HG02852 (cell line): Measurements from ENCODE around the gene WDR17.
A peak's percentile ranks its signal among the peaks of the same experiment; 100 is the strongest.
"Not testable (repeated sequence)": the region's sequence is repeated elsewhere in the genome, so short reads cannot be mapped to it uniquely, and the experiment has no call there.

Source experiments
- ATAC-seq: cut with Tn5 transposase; IDR thresholded peaks from one replicate; pipeline ENCODE4 v1.9.1; 2021; ENCODE audit warnings: mild to moderate bottlenecking, moderate library complexity; ENCODE audit not compliant: unreplicated experiment

Gene WDR17

GRCh38 chr4:176189891-176190795 lies 124.5 kb downstream of the WDR17 start:
- ATAC-seq, result no peak

- ATAC-seq, result no peak
These were observed 126.3 kb downstream of the WDR17 start for GRCh38 chr4:176191974-176192373.

GRCh38 chr4:176193126-176193525 lies 127.5 kb downstream of the WDR17 start:
- no peak for ATAC-seq

- no peak for ATAC-seq
These were observed 128.3 kb downstream of the WDR17 start for GRCh38 chr4:176193938-176194337.

- ATAC-seq, result peak; percentile 98
These were observed 129.7 kb downstream of the WDR17 start, which contains the start of gene SPATA4 for GRCh38 chr4:176195184-176195978. Gene SPATA4, minus strand, starts transcription at chr4:176195585. Its CDS starts 23 bp downstream, at chr4:176195562.

- ATAC-seq, result no peak
These were observed 132.8 kb downstream of the WDR17 start for GRCh38 chr4:176198316-176198903.

- ATAC-seq, result no peak
These were observed 139.7 kb downstream of the WDR17 start for GRCh38 chr4:176205299-176205698.

- ATAC-seq, result no peak
These were observed 142.2 kb downstream of the WDR17 start for GRCh38 chr4:176207839-176208238.

- no peak for ATAC-seq
These were observed 143.9 kb downstream of the WDR17 start for GRCh38 chr4:176209535-176209934.

GRCh38 chr4:176210101-176210500 lies 144.5 kb downstream of the WDR17 start:
- ATAC-seq, result no peak

- ATAC-seq, result no peak
These were observed 145.1 kb downstream of the WDR17 start for GRCh38 chr4:176210579-176211296.

- ATAC-seq, result not testable (repeated sequence)
These were observed 146.7 kb downstream of the WDR17 start for GRCh38 chr4:176212351-176212750.

GRCh38 chr4:176217510-176217909 lies 151.9 kb downstream of the WDR17 start:
- ATAC-seq, result no peak

GRCh38 chr4:176222149-176222548 lies 156.5 kb downstream of the WDR17 start:
- no peak for ATAC-seq

- ATAC-seq, result no peak
These were observed 157.9 kb downstream of the WDR17 start for GRCh38 chr4:176223561-176223960.

- no peak for ATAC-seq
These were observed 161.1 kb downstream of the WDR17 start for GRCh38 chr4:176226736-176227135.

- ATAC-seq, result no peak
These were observed 164.0 kb downstream of the WDR17 start for GRCh38 chr4:176229645-176230044.
